Activated CD4-positive, alpha-beta T cell treated with anti-CD3 and anti-CD28 coated beads, Interleukin-2, amount 50 U/mL, for 48 hours (primary cell): Measurements from ENCODE around the gene BORCS6.
A peak's percentile ranks its signal among the peaks of the same experiment; 100 is the strongest.
"Not testable (repeated sequence)": the region's sequence is repeated elsewhere in the genome, so short reads cannot be mapped to it uniquely, and the experiment has no call there.

Experiments
- DNase-seq, 2 experiments: peaks; one replicate each; pipeline ENCODE4 v3.0.0-alpha.2; 2020

Gene BORCS6

DNA sequence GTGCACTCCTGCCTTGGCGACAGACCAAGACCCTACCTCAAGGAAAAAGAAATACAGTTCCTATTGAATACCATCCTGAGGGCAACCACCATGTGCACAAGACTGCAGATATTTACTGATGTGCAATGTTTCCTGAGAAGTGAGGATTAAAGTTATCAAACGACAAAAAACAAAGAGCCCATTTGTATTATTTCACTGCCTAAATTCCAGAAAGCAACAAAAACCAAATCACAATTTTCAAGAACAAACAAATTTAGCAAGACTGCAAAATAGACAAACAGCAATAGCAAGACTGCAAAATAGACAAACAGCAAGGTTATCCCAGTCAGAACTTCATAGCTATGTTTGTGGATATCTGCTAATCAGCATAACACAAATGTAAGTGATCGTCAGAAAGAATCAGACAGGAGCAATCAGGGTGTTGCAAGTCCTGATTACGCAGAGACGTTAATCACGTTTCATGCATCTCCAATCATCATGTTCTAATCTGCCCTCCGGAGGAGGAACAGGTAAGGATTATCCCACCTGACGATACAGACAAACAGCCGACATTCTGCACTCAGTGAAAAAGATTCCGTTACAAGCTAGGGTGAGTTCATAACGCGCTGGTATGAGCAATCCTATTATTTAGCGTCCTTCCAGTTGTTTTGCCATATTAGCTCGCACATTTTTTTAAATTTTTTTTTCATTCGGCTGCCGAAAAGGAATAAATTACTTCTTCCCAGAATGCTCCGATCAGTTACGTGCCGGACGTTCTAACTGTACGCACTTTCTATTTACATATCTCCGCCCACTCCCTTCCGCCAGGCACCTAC is 16.7 kb downstream of the BORCS6 start:
- peak; percentile 76 to 84 for DNase-seq

DNA sequence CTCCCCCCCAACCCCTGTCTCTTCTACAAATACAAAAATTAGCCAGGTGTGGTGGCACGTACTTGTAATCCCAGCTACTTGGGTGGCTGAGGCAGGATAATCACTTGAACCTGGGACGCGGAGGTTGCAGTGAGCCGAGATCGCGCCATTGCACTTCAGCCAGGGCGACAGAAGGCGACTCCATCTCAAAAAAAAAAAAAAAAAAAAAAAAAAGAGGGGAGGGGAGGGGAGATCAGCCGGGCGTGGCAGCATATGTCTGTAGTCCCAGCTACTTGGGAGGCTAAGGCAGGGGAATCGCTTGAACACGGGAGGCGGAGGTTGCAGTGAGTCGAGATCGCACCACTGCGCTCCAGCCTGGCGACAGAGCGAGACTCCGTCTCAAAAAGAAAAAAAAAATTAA is 19.8 kb downstream of the BORCS6 start:
- not testable (repeated sequence) for DNase-seq

DNA sequence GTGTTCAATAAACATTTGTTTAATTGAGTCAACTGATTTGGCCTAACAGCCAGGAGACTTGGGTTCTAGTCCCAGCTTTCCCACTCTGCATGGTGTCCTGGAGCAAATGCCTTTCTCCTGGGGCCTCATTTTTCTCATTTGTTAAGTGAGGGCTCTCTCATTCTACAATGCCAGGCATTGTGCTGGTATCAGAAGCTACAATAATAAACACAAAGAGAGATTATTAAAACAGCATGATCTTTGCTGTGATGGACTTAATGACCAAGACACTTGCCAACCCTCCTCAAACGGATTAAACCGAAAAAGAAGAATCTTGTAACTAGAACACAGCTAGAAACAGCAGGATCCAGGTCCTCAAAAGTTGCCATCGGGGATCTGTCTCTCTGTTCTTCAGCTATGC is 22.5 kb downstream of the BORCS6 start:
- no peak for DNase-seq

DNA sequence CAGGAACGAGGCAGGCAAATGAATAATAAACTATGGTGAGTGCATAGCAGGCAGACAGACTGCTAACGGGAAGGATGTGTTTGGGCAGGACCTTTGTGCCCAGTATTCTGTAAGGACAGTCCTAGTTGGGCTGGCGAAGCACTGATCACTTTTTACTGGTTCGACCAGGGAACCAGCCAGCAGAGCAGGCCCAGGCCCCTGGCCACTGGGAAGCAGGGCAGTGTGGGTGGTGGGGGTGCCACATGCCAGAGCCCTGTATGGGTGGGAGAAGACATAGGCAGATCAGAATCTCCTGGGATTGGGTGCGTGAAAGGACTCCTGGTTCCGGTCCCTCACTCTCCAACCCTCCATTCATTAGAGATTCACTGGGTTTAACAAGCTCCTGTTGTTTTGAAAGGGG is 23.2 kb downstream of the BORCS6 start:
- DNase-seq, result no peak

DNA sequence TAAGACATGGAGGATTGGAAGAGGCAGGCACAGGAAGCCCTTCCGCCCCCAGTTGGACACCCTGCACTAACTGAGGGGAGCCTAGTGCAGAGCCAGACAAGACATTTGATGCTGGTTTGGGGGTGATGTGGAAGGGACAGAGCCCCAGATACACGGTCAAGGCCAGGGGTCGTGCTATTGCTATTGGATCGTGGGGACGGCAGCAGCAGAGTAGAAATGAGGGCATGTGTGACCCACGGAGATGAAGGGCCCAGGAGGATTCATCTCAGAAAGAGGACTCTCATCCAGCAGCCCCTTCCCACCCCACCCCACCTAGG is 25.2 kb downstream of the BORCS6 start:
- DNase-seq, result no peak

DNA sequence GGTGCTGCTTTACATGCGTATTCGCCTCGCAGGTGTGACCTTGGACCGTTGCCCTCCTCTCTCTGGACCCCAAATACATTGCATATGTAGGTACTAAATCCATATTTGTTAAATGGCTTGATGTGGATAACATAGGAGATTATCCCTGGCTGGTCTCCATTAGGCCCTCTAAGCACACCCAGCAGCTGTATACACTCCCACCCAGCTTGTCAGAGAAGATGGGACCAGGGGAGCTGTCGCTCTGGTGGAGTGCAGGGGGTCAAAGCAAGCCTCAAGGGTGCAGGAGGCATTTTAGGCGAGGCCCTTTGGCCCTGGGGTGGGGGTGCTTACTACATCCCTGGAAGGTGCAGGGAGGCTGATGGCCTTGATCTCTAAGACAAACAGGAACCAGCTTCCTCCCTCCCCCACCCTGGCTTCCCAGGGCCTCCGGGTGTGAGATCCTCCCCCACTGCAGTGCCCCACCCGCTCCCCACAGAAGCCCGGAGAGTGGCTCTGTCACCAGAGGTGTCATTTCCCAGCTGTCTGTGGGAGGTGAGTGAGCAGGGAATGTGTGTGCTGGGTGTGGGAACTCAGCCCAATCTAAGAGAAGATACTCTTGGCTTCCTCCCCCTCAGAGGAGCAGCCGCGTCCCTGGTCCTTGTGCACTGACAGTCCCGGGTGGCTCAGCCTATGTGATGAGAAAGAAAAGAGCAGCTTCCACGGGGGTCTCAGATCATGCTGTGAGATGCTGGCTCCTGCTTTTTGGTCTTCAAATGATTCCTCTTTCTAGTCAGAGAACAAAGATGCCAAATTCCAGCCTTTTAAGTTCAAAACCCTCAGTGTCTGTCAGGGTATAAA is 25.8 kb downstream of the BORCS6 start:
- DNase-seq, result peak; percentile 84 to 90

DNA sequence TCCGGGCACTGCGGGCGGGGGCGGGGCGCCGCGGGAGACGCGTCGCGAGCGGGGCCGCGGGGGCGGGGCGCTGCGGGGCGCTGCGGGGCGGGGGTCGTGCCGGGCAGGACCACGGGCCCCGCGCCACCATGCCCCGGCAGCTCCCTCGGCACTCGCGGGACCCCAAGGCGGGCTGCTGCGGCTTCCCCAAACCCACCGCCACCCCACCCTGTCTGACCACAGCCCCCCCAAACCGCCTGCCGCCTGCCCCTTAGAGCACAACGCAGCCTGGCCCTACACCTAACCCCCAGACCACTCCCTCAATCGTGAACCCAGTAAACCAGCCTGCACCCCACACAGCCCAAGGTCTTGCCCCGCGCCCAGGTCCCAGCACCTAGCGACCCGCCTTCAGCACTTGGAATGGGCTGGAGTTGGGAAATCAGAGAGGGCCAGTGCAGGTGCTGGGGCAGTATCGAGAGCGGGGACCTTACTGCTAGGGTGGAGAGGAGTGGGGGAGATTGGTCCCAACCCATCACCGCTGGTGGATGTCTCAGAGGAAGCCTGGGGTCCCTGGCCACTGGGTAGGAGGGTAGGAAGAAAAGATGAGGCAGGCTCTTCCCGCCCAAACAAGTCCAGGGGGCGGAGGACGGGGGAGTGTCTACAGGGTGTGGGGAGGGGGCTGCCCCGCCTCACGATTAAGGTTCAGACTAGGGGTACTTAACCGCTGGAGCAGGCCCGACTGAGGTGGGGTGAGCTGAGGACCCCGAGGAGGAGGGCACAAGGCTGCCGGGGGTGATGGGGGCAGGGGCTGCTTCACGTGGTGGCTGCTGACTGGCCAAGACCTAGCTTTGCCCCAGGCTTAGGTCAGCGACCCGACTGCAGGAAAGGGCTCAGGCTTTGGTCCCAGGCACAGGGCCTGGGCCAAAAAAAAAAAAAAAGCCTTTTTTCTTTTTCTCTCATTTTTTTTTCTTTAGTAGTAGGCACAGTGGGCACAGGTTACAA is 26.7 kb downstream of the BORCS6 start:
- peak; percentile 34 to 51 for DNase-seq

DNA sequence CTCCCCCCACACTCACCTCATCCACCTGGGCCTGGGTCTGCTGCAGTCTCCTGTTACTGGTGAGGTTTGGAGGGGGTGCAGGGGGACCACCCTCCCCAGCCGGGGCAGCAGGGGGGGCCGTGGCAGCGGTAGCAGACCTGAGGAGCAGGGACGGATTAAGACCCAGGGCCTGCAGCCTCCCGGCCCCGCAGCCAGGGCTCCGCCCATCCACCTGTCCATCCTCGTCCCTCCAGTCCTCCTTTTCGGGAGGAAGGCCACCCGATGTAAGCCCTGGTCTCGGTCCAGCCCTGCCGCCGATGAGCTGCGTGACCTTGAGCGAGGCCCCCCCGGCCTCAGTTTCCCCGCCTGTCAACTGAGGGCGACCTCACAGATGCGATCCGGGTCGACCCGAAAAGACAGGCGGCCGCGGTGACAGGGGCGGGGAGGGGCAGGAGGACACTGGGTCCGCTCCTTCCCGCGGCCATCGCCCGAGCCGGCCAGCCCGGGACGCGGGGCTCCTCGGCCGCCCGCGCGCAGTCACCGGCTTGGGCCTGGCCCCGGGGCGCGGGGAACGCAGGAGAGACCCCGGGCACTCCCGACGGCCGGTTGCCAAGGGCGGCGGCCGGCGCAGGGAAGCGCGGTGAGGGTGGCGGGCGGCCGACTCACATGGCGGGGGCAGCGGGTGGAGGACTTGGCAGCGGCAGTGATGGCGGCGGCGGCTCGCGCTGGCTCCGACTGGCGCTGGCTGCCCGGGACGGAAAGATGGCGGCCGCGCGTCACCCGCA is 27.6 kb downstream of the BORCS6 start, which contains the start of gene VAMP2:
Gene VAMP2 (minus strand): TSS at position 716 of the 764 bp plus-strand sequence. CDS start 69 bp downstream, at position 647.
- DNase-seq, result peak; percentile 77

DNA sequence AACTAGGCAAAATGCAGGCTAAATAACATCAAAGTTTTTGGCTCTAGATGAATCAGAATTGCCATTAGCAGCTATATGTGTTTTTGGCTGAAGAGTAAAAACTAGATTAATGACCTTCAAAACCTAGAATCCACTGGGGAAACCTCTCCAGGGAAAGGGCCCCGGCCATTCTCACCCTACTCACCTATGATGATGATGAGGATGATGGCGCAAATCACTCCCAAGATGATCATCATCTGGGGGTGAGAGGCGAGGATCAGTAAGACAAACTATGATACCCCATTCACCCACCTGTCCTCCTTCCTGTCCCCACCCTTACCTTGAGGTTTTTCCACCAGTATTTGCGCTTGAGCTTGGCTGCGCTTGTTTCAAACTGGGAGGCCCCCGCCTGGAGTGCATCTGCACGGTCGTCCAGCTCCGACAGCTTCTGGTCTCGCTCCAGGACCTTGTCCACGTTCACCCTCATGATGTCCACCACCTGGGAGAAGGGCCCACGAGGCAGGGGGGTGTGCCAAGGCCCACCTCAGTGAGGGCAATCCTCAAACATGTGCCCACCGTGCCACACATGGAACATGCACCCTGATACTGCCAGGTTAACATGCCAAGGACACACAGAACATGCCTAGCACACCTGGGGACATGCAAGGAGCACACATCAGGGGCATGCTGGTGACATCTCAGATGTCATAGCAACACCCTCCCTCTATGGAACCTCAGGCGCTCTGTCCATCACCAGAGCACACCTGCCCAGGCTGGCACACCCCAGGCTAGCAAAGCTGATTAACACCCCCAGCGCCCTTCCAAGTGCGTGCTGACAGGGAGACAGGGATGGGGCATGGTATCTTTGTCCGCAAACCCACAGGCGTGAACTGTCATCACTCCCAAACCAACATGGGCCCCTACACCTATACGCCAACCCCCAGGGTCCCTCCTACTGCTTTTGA is 28.4 kb downstream of the BORCS6 start:
- DNase-seq, result no peak

DNA sequence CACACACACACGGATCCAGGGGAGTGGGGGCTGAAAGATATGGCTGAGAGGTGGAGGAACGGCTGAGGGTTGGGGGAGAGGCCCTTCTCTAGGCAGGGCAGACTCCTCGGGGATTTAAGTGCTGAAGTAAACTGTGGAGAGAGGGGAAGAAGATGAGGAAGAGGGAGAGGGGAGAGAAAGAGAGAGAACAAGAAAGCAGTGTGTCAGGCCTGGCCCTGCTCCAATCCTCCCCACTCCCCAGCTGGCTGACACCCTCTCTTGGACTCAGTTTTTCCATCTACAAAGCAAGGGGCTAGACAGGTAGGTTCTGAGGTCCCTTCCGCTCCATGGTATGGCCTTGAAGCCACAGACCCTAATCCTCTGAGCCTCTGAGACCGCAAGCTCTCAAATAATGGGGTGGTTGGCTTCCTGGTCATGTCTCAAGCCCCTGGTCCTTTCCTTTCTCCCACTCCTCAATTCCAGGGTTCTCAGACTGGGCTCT is 29.2 kb downstream of the BORCS6 start:
- no peak for DNase-seq

DNA sequence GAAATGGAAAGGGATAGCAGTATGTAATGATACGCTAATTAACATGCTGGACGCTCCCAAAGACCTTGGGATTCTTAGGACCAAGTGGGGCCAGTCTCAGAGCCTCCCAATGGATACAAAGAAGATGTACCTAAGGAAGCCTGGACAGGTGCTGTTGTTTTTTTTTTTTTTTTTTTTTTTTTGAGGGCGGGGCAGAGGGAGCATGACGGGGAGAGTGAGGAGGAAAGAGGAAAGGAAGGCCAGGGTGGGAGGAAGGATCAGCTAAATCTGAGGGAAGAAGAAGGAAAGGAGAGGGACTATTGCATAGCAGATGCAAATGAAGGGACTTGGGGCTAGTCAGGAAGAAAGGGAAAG is 29.8 kb downstream of the BORCS6 start:
- DNase-seq, result no peak

DNA sequence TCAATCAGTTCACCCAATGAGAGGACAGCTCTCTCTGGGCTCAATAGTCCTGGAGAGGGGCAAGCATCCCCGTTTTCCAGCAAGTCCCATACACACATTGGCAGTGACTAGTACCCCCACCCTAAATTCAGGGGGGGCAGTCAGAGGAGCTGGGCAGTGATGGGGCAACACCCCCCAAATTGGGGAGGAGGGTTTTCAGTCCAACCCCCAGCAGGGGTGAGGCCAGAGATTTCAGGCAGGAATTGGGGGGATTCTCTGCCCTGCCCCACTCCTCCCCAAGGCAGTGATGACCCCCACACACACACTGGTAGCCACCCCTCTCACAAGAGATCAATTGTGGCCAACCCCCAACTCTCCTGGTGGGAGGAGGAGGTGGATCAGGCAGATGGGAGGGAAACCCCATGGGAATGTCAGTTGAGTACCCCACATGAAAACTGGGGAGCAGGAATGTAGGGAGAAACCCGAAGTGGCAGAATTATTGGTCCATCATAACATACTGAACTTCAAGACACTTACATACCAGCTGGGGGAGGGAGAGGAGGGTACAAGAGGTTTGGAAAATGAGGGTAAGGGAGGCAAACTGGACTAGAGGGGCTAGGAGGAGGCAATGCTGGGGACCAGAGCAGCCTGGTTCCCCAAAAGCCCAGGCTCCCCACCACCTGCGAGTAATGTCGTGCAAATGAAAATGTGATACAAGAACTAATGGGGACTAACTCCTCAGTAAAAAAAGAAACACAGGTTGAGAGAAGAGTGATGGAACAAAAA is 30.3 kb downstream of the BORCS6 start:
- DNase-seq, result no peak

DNA sequence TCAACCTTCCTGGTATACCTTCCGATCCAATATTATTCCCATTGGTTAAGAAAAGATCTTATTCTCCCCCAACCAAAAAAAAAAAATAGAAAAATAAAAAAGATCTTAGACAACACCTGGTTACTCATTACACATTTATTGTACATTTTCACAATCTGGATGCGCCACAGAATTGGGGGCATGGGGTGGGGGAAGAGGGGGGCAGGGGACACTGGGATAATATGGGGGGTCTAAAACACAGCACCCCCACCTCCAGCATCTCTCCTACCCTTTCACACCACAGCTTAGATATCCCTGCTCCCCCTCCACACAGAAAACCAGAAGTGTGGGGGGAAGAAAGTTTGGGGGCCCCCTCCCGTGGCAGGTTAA is 31.0 kb downstream of the BORCS6 start:
- DNase-seq, result no peak

DNA sequence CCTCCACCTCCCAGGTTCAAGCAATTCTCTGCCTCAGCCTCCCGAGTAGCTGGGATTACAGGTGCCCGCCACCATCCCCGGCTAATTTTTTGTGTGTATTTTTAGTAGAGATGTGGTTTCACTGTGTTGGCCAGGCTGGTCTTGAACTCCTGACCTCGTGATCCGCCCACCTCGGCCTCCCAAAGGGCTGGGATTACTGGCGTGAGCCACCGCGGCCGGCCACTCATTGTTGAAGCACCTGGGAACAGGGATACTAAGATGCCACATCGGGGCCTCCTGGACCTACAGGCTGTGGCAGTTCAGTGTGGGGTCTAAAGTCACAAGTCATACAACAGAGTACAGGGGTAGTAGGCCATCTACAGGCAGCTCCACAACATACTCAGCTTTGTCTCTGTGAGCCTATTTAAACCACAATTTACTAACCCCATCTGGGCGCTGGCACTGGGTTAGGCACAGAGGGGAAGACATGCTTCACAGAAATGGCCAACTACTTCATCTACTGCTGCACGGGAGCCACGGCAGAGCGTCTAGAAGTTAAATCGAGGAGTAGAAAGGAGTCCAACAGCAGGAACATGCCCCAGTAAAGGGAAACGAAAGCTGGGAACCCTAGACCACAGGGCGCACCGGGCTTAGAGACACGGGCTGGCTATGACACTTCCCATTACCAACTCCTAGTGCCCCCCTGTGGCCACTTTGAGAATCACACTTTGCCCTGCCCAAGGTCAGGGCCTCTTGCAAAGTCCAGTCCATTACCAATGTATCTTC is 31.5 kb downstream of the BORCS6 start:
- peak; percentile 95 to 96 for DNase-seq

DNA sequence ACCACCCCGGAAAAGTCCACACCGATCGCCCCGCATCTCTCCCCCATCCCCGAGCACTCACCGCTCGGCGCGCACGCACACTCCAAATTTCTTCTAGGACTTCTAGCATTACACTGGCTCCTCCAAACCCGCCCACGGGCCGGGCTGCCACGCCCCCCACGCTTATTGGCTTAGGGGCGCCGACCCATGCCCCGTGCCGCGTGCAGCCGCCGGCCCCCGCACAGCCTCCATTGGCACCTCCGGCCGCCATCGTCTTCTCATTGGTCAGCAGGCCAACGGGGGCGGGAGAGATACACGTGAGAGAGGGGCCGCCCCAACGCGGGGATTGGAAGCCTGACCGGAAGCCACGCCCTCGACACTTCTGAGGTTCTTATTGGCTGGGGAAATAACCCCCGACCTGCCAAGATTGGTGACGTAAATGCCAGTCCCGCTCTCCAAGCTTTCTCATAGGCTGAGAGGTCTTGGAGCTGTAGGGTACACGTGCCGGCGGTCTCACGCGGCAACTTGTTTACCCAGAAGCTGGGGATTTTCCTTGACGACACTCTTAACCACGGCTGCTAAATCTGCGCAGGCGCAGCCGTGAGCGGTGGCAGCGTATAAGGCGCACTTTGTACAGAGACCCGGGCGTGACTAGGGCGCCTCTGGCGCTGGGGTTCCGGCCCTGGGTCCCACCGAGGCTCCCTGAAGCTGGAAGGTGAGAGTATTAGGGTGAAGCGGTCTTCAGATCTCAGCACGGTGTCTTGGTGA is 33.6 kb downstream of the BORCS6 start:
- peak; percentile 100 for DNase-seq

DNA sequence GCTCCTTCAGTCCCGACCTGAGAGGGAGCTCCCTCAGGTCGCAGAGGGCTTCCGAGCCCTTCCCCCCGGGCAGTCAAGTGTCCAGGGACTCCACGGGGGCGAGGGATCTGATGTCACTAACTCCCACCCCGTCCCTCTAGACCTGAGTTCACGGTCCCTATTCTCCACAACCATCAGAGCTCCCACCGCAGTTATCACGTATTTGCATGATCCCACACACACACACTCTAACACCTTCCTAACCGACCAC is 34.1 kb downstream of the BORCS6 start:
- DNase-seq, result no peak

DNA sequence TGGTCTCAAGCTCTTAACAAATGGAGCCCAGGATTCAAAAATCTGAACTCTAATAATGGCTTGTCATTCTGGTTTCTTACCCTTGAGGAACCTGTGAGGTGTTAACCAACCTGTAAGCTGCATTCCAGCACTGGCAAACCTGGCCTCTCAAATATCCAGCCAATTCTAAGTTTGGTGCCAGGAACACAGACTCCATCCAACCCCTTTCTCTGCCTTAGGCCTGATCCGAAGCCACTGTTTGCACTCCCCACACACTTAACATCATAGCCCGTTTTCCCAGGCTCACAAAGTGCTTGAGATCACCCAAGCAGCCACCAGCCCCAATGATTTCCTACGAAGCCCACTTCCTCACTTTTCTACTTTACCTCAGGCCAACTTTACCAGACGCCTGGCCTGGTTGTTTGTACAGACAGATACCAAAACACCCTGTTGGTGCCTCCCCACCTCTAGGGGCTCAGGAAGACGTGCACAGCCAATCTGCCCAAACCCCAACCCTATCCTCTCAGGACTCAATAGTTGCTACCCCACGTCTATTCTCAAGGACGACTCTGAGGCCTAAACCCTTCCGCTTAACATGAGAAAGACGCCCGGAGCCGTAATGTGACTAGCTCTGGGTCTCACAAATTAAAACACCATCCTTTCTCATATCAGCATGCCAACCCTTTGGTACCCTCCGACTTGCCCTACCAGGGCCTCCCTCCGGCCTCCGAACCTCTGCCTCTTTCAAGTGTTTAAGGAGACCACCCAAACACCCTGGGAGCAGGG is 34.6 kb downstream of the BORCS6 start:
- no peak for DNase-seq

DNA sequence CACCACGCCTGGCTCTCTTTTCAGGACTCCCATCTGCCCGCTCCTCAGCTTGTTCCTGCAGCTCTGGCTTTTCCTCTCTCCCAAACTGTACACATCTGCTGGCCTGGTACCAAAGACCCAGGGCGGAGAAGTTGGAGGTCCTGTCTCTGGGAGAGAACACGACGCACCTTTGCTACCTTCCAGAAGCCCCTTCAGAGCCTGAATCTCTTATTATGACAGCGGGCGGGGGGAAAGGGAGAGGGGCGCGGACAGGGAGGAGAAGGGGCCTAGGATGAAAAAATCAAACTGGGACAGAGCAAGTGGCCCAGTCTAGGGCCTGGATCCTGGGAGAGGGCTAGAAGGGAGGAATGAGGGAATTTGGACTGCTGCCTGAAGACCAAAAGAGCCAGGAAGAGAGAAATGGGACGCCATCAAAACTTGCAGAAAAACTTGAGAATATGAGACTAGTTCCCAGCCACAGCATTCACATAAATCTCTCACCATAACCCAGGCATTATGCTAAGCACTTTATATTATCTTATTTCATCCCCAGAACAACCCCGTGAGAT is 35.3 kb downstream of the BORCS6 start:
- no peak for DNase-seq
